Panc1 (cell line): Measurements from ENCODE around the gene NXPH3. TPM values are rescaled to one million over a fixed set of nuclear protein-coding genes. Genes with fewer than 3 reads are reported as not detected.

Experiments used
- ATAC-seq: fragments of 200-7000 bp; cut with Tn5 transposase; 2 replicates; pipeline ENCODE4 v1.9.1; 2020; ENCODE audit warnings: mild to moderate bottlenecking, moderate library complexity
- BruUV-seq: library from RNA; stranded (reverse); fragments of 400-500 nt; replicated peaks from 2 replicates; lab custom pipeline; 2021; lab: Mats Ljungman, UMichigan
- CTCF ChIA-PET: fragments of 300-600 bp; sonication (Branson Sonifier 250); formaldehyde crosslinking; loops from one replicate; lab custom pipeline; 2022; ENCODE audit warnings: antibody characterized with exemption; lab: Charles Lee
- POLR2A ChIA-PET: fragments of 300-600 bp; sonication (Branson Sonifier 250); formaldehyde crosslinking; loops from one replicate; lab custom pipeline; 2022; ENCODE audit warnings: antibody characterized with exemption; lab: Charles Lee
- DNase-seq: peaks from one replicate; pipeline ENCODE4 v3.0.0-alpha.2; 2010; ENCODE audit warnings: low read depth, low spot score
- H3K27ac ChIP-seq: 2 replicates; pipeline ENCODE4 v1.5.1; 2011; ENCODE audit warnings: mild to moderate bottlenecking, low read length, inconsistent platforms
- H3K27me3 ChIP-seq: fragments of 200-500 bp; sonication (Bioruptor generic); 2 replicates; pipeline ENCODE4 v1.6.0; 2014; ENCODE audit warnings: low read length, inconsistent platforms; ENCODE audit not compliant: control insufficient read depth, insufficient read depth
- H3K36me3 ChIP-seq: fragments of 200-500 bp; sonication (Bioruptor generic); 2 replicates; pipeline ENCODE4 v1.5.1; 2014; ENCODE audit warnings: inconsistent platforms, mild to moderate bottlenecking, low read length, moderate library complexity; ENCODE audit not compliant: control insufficient read depth, insufficient read depth
- H3K4me1 ChIP-seq: 2 replicates; pipeline ENCODE4 v1.5.1; 2011; ENCODE audit warnings: inconsistent platforms, mild to moderate bottlenecking, low read length, moderate library complexity; ENCODE audit not compliant: control insufficient read depth, insufficient read depth
- H3K4me3 ChIP-seq, 2 experiments: 2 replicates each; pipeline ENCODE4 v1.5.1; 2011 to 2012; ENCODE audit warnings: low read depth in 2 of 2, low read length in 2 of 2, mild to moderate bottlenecking in 2 of 2, inconsistent platforms in 1 of 2, moderate library complexity in 1 of 2
- H3K9me3 ChIP-seq: fragments of 200-500 bp; sonication (Bioruptor generic); 2 replicates; pipeline ENCODE4 v1.5.1; 2014; ENCODE audit warnings: low read depth, mild to moderate bottlenecking, inconsistent platforms, low read length, moderate library complexity; ENCODE audit not compliant: control insufficient read depth, insufficient read depth
- CTCF ChIP-seq: fragments of 450-650 bp; IDR thresholded peaks from 2 replicates; pipeline ENCODE4 v1.5.1; 2017; ENCODE audit warnings: mild to moderate bottlenecking
- POLR2AphosphoS5 ChIP-seq: IDR thresholded peaks from 2 replicates; pipeline ENCODE4 v1.6.1; 2012; ENCODE audit warnings: mild to moderate bottlenecking, low read depth, low read length, moderate library complexity
- REST ChIP-seq, 2 experiments: IDR thresholded peaks; 2 replicates each; pipeline ENCODE4 v1.6.1; 2011 to 2012; ENCODE audit warnings: low read depth in 2 of 2, control low read depth in 1 of 2, low read length in 1 of 2, mild to moderate bottlenecking in 1 of 2, moderate library complexity in 1 of 2; ENCODE audit not compliant: insufficient read depth in 1 of 2
- SIN3A ChIP-seq: IDR thresholded peaks from 2 replicates; pipeline ENCODE4 v1.6.1; 2012; ENCODE audit warnings: low read depth, mild to moderate bottlenecking, low read length, moderate library complexity, borderline replicate concordance; ENCODE audit not compliant: insufficient read depth
- TCF7L2 ChIP-seq: IDR thresholded peaks from 2 replicates; pipeline ENCODE4 v1.6.1; 2011; ENCODE audit warnings: mild to moderate bottlenecking, low read depth, low read length, inconsistent platforms
- in situ Hi-C: cut with HindIII; loops from 2 replicates; pipeline ENCODE4 v1.10.0; 2016; ENCODE audit warnings: low sequenced_read_pairs, low pct_unique_long_range_greater_than_20kb
- intact Hi-C: fragments of 100-400 bp; cut with micrococcal nuclease; formaldehyde crosslinking; loops from one replicate; pipeline ENCODE4 v1.10.0; 2022; ENCODE audit not compliant: unreplicated experiment
- total RNA-seq: library from RNA; stranded (reverse); gene quantifications from one replicate; pipeline ENCODE4 v1.2.1, GENCODE V29; 2021; ENCODE audit not compliant: unreplicated experiment

The NXPH3 gene
- total RNA-seq, 1 experiment from 2014 or later = 0.57 TPM

GRCh38 chr17:49629447-49629846, 53.8 kb downstream of the NXPH3 start:
- intact Hi-C loops = no loop called here
- DNase-seq = no peak
- no peaks in the 10 kb centered on the region for H3K9me3 ChIP-seq
- POLR2A ChIA-PET = no interaction called here
- CTCF ChIA-PET = no interaction called here
- no peak for TF ChIP-seq CTCF
- no peak for TF ChIP-seq REST (IDR thresholded peaks at IDR 0.05; ENCODE audit: insufficient read depth in 1 of 2, low read depth in 2 of 2, low read length in 1 of 2)
- TF ChIP-seq SIN3A = no peak
- TF ChIP-seq TCF7L2 = no peak
- no peak for TF ChIP-seq POLR2AphosphoS5
- ATAC-seq = no peak
- no peaks in the 10 kb centered on the region for H3K36me3 ChIP-seq
- H3K4me1 ChIP-seq = no peaks in the 10 kb centered on the region
- in situ Hi-C loops = no loop called here
- H3K27ac ChIP-seq = no peak overlapping the region
- no TSS peak for BruUV-seq
- no peak overlapping the region for H3K4me3 ChIP-seq
- H3K27me3 ChIP-seq = no peaks in the 10 kb centered on the region

GRCh38 chr17:49630113-49630900, 54.6 kb downstream of the NXPH3 start:
- ATAC-seq (no peak), DNase-seq (no peak)
- in situ Hi-C loops = no loop called here
- Histone ChIP-seq H3K4me3 (no peak overlapping the region), H3K27ac (no peak overlapping the region), H3K36me3 (no peaks in the 10 kb centered on the region), H3K9me3 (no peaks in the 10 kb centered on the region), H3K4me1 (no peaks in the 10 kb centered on the region), H3K27me3 (no peaks in the 10 kb centered on the region)
- no peak for TF ChIP-seq REST (IDR thresholded peaks at IDR 0.05; ENCODE audit: insufficient read depth in 1 of 2, low read depth in 2 of 2, low read length in 1 of 2)
- TF ChIP-seq SIN3A = no peak
- no peak for TF ChIP-seq TCF7L2
- TF ChIP-seq POLR2AphosphoS5 = no peak
- TF ChIP-seq CTCF = no peak
- ChIA-PET CTCF (interaction anchor here (0.6 kb wide), 1 partner anchor 24 kb away, joined by 10 read pairs; no protein-coding TSS in a partner anchor), POLR2A (interaction anchor here (0.5 kb wide), 1 partner anchor 1661 kb away, joined by 8 read pairs; no protein-coding TSS in a partner anchor)
- no TSS peak for BruUV-seq
- intact Hi-C loops = no loop called here
